GM21786 (cell line): Measurements from ENCODE around the gene CEP57.
"Not testable (repeated sequence)": the region's sequence is repeated elsewhere in the genome, so short reads cannot be mapped to it uniquely, and the experiment has no call there.

Experiments used
- ATAC-seq: cut with Tn5 transposase; IDR thresholded peaks from one replicate; pipeline ENCODE4 v1.9.1; 2021; ENCODE audit not compliant: unreplicated experiment

CEP57 gene

DNA sequence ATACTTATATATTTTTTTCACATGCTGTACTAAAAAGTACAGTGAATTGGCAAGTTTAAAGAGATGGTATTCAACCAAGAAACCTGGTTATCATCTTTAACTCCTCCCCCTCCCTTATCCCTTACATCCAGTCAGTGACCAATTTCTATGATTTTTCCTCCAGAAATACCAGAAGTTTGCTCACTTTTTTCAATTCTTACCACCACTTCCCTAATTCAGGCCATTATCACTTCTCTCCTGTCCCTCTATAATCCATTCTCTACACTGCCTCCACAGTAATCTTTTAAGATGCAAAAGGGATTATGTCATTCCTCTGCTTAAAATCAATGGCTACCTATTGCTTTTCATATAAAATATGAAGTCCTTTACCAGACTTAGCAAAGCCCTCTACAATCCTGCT lies 62.8 kb downstream of the CEP57 start:
- no peak for ATAC-seq

GRCh38 chr11:95853862-95854261 lies 63.6 kb downstream of the CEP57 start:
- no peak for ATAC-seq

DNA sequence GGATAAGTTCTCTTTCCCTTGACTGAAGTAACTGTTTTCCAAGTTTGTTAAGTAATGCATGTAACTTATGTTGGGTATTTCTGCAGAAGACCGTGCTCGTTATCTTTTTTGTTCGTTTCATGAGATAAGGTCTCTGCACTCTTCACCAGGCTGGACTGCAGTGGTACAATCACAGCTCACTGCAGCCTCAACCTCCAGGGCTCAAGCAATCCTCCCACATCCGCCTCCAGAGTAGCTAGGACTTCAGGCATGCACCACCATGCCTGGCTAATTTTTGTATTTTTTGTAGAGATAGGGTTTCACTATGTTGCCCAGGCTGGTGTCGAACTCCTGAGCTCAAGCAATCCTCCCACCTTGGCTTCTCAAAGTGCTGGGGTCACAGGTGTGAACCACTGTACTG lies 64.1 kb downstream of the CEP57 start:
- ATAC-seq = not testable (repeated sequence)

- not testable (repeated sequence) for ATAC-seq
Measured at GRCh38 chr11:95860024-95860423, 69.7 kb downstream of the CEP57 start.

DNA sequence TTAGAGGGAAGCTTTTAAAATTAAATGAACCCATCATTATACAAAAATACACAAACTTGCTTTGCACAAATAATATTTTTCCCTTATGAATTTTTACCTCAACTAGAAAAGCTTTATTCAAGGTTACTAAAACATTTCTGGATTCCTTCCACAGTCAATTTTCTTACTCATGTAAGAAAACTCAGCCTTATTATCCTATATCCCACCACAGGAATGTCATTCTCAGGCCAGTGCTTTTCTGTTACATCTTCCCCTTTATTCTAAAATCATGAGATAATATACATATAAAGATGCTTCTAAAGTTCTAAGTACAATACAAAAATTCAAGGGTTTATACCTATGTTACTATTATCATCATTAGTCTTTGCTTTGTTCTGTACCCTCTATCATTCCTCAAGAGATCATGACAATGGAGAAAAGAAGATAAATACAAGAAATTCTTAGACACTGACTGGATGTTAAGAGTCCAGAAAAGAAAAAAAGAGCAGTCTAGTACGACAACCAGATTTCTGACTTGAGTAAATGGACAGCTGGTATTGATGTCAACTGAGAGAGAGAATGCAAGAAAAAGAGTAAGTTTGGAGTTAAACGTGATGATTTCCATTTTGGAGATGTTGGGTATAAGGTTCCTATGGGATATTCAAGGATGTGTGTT lies 73.3 kb downstream of the CEP57 start:
- no peak for ATAC-seq

DNA sequence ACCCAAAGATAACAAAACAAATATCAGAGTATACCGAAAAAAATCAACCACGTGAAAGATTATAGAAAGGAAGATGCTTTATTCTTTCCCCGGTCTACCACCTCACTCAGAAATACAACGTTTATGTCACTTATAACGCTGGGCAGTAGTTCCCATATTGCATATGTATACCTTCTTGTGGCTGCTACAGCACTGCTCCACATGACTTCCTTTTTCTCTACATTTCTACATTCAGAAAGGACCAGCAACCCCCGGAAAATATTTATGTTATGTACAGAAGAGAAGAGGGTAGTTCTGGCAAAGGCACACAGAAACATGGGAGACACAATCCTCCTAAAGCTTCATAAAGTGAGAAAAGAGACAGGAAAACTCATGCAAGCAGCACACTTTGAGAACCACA lies 76.8 kb downstream of the CEP57 start:
- no peak for ATAC-seq

- not testable (repeated sequence) for ATAC-seq
Measured at GRCh38 chr11:95870877-95871276, 80.6 kb downstream of the CEP57 start.

DNA sequence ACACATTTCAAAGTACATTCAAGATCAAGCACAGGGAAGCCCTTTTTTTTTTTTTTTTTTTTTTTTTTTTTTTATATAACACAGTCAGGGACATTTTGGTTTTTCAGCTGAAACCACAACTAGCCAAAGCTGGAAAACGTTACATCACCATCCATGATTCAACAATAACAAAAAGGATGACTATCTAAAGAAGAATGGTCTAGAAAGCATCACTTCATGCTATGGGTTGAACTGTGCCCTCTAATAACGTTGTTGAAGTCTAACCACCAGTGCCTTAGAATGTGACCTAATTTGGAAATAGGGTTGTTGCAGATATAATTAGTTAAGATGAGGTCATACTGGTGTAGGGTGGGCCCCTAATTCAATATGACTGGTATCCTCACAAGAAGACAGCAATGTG lies 87.0 kb downstream of the CEP57 start:
- ATAC-seq = no peak
